Fibroblast of skin of abdomen (primary cell): ENCODE results near the gene MEDAG.
A peak's percentile ranks its signal among the peaks of the same experiment; 100 is the strongest.
"Not testable (repeated sequence)": the region's sequence is repeated elsewhere in the genome, so short reads cannot be mapped to it uniquely, and the experiment has no call there.

Experiments
- DNase-seq: peaks from one replicate; pipeline ENCODE4 v3.0.0-alpha.2; 2013

The MEDAG gene

GRCh38 chr13:30907121-30907861 lies 1.2 kb downstream of the MEDAG start:
- DNase-seq, result no peak

- peak; percentile 20 for DNase-seq
These were observed 2.4 kb downstream of the MEDAG start for GRCh38 chr13:30908416-30908980.

GRCh38 chr13:30910676-30911075 lies 4.6 kb downstream of the MEDAG start:
- DNase-seq, result no peak

DNA sequence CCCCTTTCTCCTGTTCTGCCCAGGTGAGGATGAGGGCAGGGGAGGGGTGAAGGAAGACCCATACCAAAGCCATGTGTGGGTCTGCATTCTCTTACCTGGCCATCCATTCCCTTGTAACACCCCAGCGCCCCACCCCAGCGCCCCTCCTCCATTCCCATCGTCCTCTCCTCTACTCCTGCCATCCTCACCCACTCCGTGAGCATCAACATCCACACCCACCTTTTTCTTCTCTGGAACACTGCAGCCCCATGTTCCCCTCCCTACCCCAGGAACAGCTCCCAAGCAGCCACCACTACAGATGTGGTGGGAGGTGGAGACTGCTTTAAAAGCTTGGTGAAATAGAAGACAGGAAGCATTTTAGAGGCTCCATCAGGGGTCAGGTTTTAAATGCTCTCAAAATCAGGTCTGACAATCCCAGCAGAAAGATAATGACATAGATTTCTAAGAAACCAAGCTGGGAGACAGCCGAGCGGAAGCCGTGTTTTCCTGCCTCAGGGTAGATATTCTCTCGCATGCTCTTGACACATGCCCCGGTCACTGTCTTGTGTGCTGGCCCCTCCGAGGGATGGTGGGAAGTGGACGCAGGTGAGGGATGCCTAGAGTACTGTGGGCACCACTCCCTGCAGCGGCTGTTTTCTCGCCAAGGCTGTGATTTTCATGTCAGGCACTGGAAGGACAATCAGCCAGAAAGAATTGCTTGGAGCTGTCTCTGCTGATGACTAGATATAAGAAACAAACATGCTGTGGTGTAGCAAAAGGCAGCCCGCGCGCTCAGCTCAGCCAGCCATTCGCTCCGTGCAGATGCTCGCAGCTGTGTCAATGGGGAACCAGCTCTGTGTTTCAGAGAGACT lies 9.8 kb downstream of the MEDAG start:
- DNase-seq, result no peak

GRCh38 chr13:30916991-30917390 lies 10.9 kb downstream of the MEDAG start:
- DNase-seq, result no peak

DNA sequence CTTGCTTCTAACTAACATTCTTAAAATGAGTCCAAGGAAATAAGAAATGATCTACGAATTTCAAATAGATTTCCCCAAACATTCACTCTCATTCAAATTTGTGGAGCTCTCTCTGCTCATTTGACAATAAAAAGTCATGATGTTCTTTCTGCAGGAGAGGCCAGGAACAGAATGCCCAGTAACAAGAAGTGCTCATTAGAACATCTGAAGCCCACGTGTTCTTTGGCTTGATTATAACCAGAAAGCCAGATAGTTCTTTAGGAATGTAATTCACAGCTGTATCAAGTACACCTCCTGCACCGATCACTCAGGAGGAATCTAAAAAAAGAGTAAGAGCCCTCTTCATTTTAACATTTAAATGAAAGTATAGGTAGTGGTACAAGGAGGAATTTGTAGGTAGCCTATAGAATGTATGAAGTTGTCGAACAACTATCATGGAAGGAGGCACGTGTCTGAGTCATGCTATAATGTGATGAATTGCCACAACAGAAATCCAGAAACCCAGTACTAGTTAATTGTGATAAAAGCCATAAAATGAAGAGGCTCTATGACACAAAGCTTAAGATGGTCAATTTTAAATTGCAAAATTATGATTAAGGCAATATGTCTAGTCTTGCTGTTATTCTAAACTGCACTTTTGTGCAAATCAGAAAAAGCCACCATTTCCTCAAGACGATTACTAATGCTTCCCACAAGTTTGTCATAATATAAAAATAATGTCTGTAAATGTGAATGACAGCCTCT lies 12.8 kb downstream of the MEDAG start:
- DNase-seq, result no peak

DNA sequence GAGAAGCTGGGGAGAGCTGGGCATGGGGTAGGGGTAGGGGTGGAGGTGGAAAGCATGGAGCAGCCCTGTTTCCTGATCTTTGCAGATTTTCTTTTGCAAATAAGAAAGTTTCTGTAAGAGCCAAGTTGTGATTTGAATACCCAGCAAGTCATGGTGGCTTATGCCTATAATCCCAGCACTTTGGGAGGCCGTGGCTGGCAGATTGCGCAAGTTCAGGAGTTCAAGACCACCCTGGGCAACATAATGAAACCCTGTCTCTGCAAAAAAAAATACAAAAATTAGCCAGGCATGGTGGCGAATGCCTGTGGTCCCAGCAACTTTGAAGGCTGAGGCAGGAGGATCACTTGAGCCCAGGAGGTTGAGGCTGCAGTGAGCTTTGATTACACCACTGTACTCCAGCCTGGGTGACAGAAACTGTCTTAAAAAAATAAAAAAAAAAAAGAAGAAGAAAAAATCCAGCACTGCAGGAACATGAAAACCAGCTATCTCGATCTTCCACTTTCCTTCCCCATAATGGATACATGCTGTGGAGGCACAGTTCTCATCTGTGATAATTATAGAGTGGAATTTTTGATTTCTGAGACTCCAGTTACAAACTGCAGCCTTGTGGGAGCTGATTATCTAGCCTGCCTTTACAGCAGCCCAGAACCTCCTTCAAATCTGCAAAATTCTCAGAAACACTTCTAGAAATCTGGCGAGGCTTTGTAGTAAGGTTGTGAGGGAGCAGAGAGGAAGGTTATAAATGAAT lies 14.3 kb downstream of the MEDAG start:
- no peak for DNase-seq

DNA sequence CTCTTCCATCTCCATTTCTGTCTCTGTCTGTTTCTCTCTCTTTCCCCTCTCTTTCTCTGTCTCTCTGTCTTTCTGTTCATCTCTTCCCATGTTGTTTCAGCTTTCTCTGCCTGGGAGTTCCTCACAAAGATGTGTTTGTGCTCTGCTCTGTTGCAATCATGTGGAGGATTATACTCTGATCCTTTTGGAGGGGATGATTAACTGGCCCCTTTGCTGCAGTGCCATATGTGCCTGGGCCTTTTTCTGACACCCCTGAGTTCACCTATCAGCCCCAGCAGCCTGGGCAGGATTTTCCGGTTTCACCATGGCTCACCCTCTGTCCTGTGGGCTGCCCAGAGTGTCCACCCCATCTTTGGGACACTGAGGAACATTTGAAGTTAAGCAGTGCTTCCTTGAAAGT lies 17.3 kb downstream of the MEDAG start:
- DNase-seq, result no peak

DNA sequence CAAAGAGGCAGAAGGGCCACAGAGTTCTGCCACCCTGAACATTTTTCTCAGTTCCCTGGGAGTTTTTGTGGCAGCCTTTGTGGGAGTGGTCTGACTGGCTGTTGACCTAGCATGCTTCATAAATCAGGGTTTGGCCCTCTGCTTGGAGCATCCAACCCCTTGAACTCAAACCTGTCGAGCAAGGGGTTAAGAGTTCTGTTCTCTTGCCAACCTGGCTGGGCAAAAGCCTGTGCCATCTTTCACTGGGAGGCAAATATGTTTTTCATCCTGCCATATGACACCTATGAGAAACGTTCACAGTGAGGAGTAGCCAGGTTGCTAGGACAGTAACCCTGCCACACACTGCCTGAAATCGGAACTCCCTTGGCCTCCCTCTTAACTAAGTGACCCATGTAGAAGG lies 18.6 kb downstream of the MEDAG start:
- no peak for DNase-seq

- DNase-seq, result no peak
These were observed 19.4 kb downstream of the MEDAG start for GRCh38 chr13:30925429-30925828.

GRCh38 chr13:30926781-30927180 lies 20.7 kb downstream of the MEDAG start:
- DNase-seq, result no peak

DNA sequence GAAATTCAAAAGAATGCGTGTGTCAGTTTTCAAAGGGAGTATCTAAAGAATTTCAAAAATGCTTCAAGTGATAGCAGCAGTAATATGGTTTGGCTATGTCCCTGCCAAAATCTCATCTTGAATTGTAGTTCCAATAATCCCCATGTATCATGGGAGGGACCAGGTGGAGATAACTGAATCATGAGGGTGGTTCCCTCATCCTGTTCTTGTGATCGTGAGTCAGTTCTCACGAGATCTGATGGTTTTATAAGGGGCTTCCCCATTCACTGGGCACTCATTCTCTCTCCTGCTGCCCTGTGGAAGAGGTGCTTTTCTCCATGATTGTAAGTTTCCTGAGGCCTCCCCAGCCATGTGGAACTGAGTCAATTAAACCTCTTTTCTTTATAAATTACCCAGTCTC lies 21.1 kb downstream of the MEDAG start:
- DNase-seq, result not testable (repeated sequence)

DNA sequence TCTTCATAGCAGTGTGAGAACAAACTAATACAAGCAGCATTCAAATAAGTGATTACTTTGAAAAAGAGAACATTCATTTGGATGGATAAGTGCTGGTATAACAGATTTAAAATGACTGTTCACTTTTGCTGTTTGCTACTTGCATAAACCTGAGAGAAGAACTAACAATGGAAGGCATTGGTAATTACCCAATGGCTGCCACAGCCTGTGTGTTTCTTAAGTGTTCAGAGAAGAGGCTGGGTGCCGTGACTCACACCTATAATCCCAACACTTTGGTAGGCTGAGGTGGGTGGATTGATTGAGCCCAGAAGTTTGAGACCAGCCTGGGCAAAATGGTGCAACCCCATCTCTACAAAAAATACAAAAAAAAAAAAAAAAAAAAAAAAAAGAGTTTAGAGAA lies 21.5 kb downstream of the MEDAG start:
- no peak for DNase-seq

DNA sequence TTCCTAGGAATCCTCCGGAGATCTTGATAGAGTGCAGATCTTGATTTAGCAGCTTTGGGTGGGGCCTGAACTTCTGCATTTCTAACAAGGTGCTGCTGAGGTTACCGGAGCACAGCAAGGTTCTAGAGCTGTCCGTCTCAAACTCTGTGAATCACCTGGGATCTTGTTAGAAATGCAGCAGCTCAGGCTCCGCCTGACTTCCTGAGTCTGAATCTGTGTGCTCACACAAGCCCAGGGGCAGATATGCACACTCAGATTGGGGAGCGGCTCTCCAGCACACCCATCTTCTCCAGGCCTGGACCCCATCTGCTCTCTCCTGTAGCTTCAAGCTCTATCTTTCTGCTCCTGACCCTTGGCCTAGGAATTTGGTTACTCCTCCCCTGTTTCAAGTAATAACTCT lies 22.9 kb downstream of the MEDAG start:
- no peak for DNase-seq

GRCh38 chr13:30932481-30933353 lies 26.6 kb downstream of the MEDAG start, which contains the start of gene TEX26:
Gene TEX26, plus strand, starts transcription at chr13:30932656. Its CDS starts 60 bp downstream, at chr13:30932716.
- DNase-seq, result peak; percentile 10

- DNase-seq, result no peak
These were observed 27.2 kb downstream of the MEDAG start for GRCh38 chr13:30933354-30933670.

GRCh38 chr13:30934381-30934780 lies 28.3 kb downstream of the MEDAG start:
- DNase-seq, result no peak

- no peak for DNase-seq
These were observed 28.7 kb downstream of the MEDAG start for GRCh38 chr13:30934803-30935202.

DNA sequence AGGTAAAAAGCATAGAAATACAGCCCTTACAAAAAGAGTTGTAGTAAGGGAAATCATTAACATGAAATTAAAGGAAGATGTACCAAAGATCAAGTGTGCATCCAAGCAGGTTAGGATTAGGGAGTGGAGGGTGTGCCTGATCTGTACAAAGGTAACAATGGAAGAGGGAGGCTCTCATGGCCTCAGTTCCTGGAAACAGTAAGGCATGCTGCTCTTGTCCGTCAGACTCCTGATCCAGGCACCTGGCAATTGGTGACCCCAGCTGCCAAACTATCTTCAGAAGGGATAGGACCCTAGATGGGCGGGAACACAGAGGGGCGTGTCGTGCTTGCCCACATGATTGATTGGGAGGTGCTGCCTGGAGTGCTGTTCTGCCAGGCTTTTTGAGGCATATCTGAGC lies 30.9 kb downstream of the MEDAG start:
- DNase-seq, result no peak

- no peak for DNase-seq
These were observed 37.8 kb downstream of the MEDAG start for GRCh38 chr13:30943881-30944280.

DNA sequence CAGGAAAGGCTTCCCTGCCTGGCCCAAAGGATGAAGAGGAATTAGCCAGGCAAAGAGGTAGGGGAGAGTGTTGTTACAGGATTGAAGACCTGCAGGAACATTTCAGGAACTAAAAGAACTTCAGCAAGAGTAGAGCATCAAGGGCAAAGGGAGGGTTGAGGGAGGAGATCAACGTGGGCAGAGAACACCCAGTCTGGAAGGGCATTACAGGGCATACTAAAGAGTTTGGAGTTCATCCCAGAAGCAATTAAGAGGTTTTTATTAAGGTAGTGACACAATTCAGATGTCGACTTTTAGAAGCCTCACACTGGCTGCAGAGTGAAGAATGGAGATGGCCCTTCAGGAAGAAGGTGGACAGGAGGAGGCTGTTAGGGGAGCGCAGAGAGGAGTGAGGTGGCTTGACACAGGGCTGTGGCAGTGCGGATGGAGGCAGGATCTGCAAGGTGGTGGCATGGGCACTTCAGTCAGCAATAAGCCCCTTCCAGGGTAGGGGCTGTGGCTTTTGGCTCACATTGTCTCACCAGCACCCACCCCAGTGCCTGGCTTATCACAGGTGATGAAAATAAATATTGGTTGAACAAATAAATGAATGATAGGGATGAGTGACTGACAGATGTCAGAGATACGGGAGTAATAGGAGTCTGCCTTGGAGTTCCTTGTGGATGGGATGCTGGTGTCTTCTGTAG lies 51.3 kb downstream of the MEDAG start:
- DNase-seq, result no peak
